CD1c-positive myeloid dendritic cell (primary cell): ENCODE measurements around the gene FKBP7.
"Not testable (repeated sequence)": the region's sequence is repeated elsewhere in the genome, so short reads cannot be mapped to it uniquely, and the experiment has no call there.

Experiments used
- DNase-seq: peaks from one replicate; pipeline ENCODE4 v3.0.0-alpha.2; 2016; ENCODE audit errors: extremely low spot score

FKBP7 gene

DNA sequence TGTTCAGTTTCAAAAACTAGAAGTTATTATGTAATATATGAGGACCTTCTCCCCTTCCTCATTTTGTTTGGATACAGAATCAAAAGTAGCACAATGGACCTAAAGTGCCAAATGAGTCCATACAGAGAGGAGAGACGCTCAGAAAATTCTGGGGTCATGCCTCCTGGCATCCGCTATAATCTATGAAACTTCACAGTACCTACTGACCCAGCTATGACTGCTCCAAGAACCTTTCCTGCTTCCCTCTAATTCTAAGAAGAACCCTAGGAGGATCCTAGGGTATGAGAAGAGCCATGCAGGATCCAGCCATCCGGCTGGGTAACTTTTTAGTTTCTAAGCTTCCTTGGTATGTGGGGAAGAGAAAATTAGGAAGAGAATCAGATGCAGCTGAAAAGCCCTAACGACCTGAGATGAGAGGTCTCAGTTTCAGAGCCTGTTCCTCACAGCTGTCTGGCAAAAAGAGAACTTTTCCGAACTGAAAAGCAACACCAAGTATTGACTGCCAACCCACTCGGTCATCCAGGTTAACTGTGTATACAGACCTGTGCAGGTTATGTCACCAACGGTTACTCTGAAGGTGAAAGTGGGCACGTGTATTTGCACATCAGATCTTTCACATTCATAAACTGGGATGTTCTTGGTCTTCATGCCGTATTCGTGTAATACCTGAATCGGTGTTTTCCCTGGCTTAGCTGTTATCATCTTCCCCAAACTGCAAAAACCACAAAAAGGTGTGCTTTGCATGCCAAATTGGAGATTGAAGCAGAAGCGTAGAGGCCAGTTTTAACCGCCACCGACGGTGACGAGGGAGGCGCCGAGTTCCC, 28.5 kb downstream of the FKBP7 start:
- peak; percentile 43 for DNase-seq

DNA sequence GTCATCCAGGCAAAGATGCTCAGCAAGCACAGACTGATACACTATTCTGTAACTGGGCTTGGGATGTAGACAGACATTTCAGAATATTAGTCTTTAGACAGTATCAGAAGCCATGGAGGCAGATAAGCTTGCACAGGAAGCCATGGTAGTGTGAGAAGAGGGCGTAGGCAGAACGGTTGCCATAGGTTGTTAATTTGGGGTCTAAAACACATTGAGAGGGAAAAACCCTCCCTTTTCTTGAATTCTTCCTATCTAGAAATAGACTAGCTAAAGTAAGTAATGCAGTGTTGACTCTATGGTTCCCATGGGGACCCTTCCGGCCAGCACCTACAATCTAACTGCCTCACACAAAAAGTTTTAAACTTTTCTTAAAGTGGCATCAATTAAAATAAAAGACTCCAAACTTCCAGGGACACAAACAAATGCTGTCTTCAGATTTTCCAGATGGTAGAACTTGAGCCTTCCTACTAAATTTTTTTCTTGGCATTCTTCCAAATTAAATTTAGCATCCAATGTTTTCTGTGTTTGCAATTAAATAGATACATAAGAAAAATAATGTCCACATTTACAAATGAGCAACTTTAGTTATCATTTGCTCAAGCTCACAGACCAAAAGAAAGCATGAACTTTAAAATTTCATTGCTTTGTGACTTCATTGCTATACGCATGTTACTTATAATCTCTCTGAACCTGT, 29.3 kb downstream of the FKBP7 start:
- no peak for DNase-seq

DNA sequence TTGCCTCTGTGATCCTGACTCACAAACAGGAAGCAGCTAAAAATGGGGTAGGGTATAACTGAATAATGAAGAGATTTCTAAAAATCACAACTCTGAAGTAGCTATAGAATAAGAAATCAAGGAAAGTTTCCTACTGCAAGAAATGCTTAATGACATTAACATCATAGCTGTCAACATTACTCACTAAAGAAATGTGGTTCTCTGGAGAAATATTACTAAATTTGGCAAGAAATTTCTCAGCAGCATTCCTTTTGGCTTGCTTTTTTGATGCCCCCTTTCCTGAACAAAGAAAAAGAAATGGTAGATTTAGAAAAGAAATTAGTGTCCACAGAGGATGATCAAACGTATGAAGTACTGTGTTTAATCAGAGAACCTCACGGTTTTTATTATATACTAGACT, 37.0 kb downstream of the FKBP7 start:
- DNase-seq = no peak

GRCh38 chr2:178436662-178437061, 41.7 kb downstream of the FKBP7 start:
- DNase-seq = no peak

GRCh38 chr2:178429336-178429735, 49.1 kb downstream of the FKBP7 start:
- no peak for DNase-seq

GRCh38 chr2:178428396-178428806, 50.0 kb downstream of the FKBP7 start:
- no peak for DNase-seq

GRCh38 chr2:178427458-178427857, 50.9 kb downstream of the FKBP7 start:
- no peak for DNase-seq

GRCh38 chr2:178426388-178426787, 52.0 kb downstream of the FKBP7 start:
- DNase-seq = no peak

- no peak for DNase-seq
These were observed 53.1 kb downstream of the FKBP7 start for GRCh38 chr2:178425255-178425827.

DNA sequence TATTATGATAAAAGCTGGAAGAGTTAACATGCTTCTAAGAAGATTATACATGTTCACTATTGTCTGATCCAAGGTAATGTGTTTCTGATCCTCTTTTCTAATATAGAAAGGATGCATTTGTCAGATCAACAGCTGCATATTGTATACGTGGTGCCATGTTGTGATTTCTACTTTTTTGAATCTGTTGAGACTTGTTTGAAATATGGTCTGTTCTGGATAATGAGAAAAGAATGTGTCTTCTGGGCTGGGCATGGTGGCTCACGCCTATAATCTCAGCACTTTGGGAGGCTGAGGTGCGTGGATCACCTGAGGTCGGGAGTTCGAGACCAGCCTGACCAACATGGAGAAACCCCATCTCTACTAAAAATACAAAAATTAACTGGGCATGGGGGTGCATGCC, 54.7 kb downstream of the FKBP7 start:
- not testable (repeated sequence) for DNase-seq

GRCh38 chr2:178422097-178422496, 56.3 kb downstream of the FKBP7 start:
- DNase-seq = no peak

DNA sequence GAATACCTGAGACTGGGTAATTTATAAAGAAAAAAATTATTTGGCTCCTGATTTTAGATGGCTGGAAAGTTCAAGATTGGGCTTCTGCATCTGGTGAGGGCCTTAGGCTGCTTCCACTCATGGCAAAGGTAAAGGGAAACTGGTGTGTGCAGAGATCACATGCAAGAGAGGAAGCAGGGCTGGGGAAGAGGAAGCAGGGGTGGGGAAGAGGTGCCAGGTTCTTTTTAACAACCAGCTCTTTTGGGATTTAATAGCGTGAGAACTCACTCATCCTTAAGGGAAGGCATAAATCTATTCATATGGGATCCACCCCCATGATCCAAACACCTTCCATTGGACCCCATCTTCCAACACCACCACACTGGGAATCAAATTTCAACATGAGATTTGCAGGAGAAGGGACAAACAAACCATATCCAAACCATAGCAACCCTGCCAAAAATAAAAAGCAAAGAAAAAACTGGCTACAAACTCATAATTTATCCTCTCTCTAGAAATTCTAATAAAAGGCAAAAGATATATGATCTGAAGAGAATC, 57.9 kb downstream of the FKBP7 start:
- DNase-seq = no peak

GRCh38 chr2:178419123-178419522, 59.3 kb downstream of the FKBP7 start:
- no peak for DNase-seq

DNA sequence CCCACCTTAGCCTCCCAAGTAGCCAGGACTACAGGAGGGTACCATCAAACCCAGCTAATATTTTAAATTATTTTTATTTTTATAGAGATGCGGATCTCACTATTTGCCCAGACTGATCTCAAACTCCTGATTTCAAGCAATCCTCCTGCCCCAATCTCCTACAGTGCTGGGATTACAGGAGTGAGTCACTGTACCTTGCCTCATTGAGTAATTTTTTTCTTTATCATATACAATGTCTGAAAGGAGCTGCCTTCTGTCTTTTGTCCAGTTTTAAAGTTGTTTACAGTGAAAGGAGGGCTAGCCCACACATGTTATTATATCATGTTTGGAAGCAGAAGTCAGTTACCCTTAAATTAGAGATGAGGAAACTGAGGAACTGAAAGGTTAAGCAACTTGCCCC, 60.0 kb downstream of the FKBP7 start:
- DNase-seq = no peak

- DNase-seq = no peak
These were observed 60.5 kb downstream of the FKBP7 start for GRCh38 chr2:178417916-178418315.

DNA sequence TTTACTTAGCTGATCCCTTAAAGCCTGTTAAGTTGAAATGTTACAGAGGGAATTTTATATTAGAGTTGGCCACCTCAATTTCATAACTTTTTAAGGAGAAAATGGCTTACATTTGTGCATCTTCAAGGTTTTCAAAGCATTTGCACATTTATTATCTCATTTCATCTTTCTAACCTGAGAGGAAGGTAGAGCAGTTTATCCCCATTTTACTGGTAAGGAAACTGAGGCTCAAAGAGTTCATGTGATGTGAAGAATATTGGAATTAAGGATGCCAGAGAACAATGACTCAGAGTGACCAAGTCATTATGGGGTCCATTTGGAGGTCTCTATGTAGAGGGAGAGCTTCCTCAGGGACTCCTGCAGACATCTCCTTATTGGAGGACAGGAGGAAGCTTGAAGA, 62.4 kb downstream of the FKBP7 start:
- DNase-seq = no peak

DNA sequence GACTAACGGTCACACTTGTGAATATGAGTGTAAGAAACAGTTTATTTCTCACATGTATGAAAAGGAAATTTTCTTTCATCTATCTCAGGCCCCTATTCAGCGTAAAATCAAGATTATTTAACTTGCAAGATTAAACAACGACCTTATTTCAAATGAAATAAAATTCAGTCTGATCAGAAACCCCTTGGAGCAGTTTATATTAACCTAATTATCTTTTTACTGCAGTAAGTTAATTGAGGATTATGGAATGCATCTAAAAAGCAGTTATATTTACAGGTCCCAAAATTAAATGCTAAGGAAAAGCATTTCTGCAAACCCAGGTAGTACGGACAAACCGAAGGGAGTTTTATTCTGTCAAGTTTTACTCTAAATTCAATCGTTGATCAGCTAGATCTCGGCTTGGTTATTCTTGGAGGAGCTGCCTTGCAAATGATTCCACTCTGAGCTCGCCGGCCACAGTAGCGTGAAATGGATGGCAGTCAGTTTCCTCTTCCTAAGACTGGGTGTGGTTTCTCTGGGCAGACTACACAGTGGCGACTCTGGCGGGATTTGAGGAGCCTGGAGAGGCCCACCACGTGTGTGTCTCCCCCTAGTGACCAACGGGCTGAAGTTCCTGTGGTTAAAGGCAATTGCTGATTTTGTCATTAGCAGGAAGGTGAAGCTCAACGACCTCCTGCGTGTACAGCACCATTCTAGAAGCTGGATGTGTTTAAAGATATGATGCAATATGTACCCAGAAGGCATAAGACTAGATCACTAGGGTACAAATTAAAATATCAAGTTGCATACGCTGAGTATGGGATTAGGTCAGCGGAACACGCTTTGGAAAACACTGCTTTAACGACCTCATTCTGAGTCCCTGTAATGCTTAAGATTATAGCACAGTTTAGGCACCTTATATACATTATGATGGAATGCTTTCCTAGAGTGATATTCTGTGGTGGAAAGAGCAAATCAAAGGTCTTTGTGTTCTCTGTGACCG, 63.8 kb downstream of the FKBP7 start:
- peak; percentile 95 for DNase-seq
